Measurements from ENCODE around the gene STK38. TPM values are rescaled to one million over a fixed set of nuclear protein-coding genes. Genes with fewer than 3 reads are reported as not detected.

Gene STK38
- 67.4 and 71.8 TPM in 2 replicates for total RNA-seq
- total RNA-seq (2013), result 49.1 TPM
- polyA plus RNA-seq, result 26.1 and 29.7 TPM in 2 replicates
- polyA minus RNA-seq, result 15.0 and 19.8 TPM in 2 replicates

- Histone ChIP-seq H2AFZ (ENCODE audit: insufficient read depth, low read depth, low read length, poor library complexity, severe bottlenecking) (peak within 1 kb of the TSS; percentile 85), H3K4me1 (ENCODE audit: control insufficient read depth in 2 of 2, insufficient read depth in 2 of 2, low read length in 2 of 2) (peaks cover 52 to 60% of the 10 kb centered on the region in 2 donors), H3K27me3 (replicated peaks in 1 of 4; ENCODE audit: control extremely low read depth in 1 of 4, control insufficient read depth in 3 of 4, insufficient read depth in 4 of 4, low read length in 3 of 4) (no peaks in the 10 kb centered on the region), H3K9me3 (ENCODE audit: control extremely low read depth in 1 of 3, control insufficient read depth in 2 of 3, insufficient read depth in 1 of 3, low read length in 2 of 3) (no peaks in the 10 kb centered on the region), H3K27ac (ENCODE audit: low read length in 2 of 2) (peak within 1 kb of the TSS; percentile 87 to 92), H3K9ac (ENCODE audit: low read length) (peak within 1 kb of the TSS; percentile 89), H3K4me2 (replicated peaks; ENCODE audit: low read depth, low read length, poor library complexity, severe bottlenecking) (peak within 1 kb of the TSS; percentile 87), H4K20me1 (ENCODE audit: control insufficient read depth, insufficient read depth, low read length, poor library complexity, severe bottlenecking) (no peaks in the 10 kb centered on the region), H3K36me3 (replicated peaks in 1 of 2; ENCODE audit: control extremely low read depth in 1 of 2, control insufficient read depth in 1 of 2, extremely low read depth in 1 of 2, insufficient read depth in 2 of 2, low read length in 1 of 2) (no peaks in the 10 kb centered on the region), H3K79me2 (ENCODE audit: control insufficient read depth, insufficient read depth, low read length) (peaks cover 64% of the 10 kb centered on the region), H3K4me3 (ENCODE audit: control extremely low read depth in 1 of 5, extremely low read depth in 1 of 5, insufficient read depth in 1 of 5, low read depth in 2 of 5, low read length in 4 of 5) (peak within 1 kb of the TSS; percentile 70 to 96 (median 88))
- H3K4me3 Mint-ChIP-seq, result peak within 1 kb of the TSS; percentile 94
- ATAC-seq (ENCODE audit: low read depth) (peak; percentile 85), DNase-seq (peak; percentile 95)
- no peaks in the 10 kb centered on the region for H3K9me3 Mint-ChIP-seq (ENCODE audit: insufficient read depth)
- H3K27me3 Mint-ChIP-seq, result no peaks in the 10 kb centered on the region
- peak within 1 kb of the TSS; percentile 91 for H3K27ac Mint-ChIP-seq
- ChIA-PET POLR2A (interaction anchor here (0.6 to 2.5 kb wide), 5 partner anchors 33 to 1795 kb away, joined by 3 to 6 read pairs (median 5); partner anchors contain the start of gene SRSF3), CTCF (interaction anchor here (1.0 to 1.1 kb wide), 4 partner anchors 46 to 68 kb away, joined by 3 to 4 read pairs (median 3); no protein-coding TSS in a partner anchor)
- TF ChIP-seq EZH2 (IDR thresholded peaks at IDR 0.05; ENCODE audit: borderline replicate concordance, insufficient read depth, low read depth, low read length, poor library complexity, severe bottlenecking) (no peak), CTCF (IDR thresholded peaks at IDR 0.05) (no peak)
- under 1% methylated on average over 48 of the region's 51 CpGs for WGBS (ENCODE audit: insufficient coverage)
- intact Hi-C loops (cut with micrococcal nuclease), result loop anchor here (1.0 to 5.0 kb wide), 5 partner anchors 47 to 210 kb away; partner anchors contain the start of genes CDKN1A, KCTD20, PXT1 and SRSF3
- peaks cover 59% of the 10 kb centered on the region for H3K4me1 Mint-ChIP-seq
Observed at GRCh38 chr6:36546920-36547645, at the start of gene STK38. Gene STK38, minus strand, starts transcription at chr6:36547479. Its CDS starts 7,277 bp downstream, at chr6:36540202.

Measured in B cell (primary cell).